ENCODE results near the gene MYH1. TPM values are rescaled to one million over a fixed set of nuclear protein-coding genes. Genes with fewer than 3 reads are reported as not detected.

MYH1 gene
- total and polyA plus RNA-seq, 2 of the 8 experiments (the other 6 are each of a cell fraction or from before 2014, with no cell fraction given) = not detected

DNA sequence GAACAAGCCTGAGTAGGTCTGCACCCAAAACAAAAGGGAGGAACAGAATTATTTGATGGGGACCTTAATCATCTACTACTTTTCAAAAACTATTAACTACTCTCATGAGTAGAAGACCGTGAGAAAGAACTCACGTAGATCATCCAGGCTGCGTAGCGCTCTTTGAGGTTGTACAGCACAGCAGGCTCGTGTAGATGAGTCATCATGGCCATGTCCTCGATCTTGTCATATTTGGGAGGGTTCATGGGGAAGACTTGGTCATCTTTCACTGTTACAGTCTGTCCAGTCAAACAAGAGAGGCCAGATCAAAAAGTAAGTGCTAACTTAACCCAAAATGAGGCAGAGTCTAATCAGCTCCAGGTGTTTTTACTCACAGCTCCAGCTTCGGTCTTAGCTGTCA lies 2.3 kb downstream of the MYH1 start (continued):
- no peak for TF ChIP-seq NRF1 (IDR thresholded peaks at IDR 0.05; ENCODE audit: low read depth, low read length)
- TF ChIP-seq CBX8 (IDR thresholded peaks at IDR 0.05; ENCODE audit: borderline replicate concordance, low read depth, low read length) = no peak
- TF ChIP-seq JUN (IDR thresholded peaks at IDR 0.05; ENCODE audit: low read depth, low read length) = no peak
- no peak for TF ChIP-seq TEAD4 (IDR thresholded peaks at IDR 0.05; ENCODE audit: low read depth, low read length)

Data from H1 (cell line).